ENCODE results near the gene AFG3L2. TPM values are rescaled to one million over a fixed set of nuclear protein-coding genes. Genes with fewer than 3 reads are reported as not detected.

The AFG3L2 gene
- total and polyA plus RNA-seq, 9 of the 15 experiments (the other 6 are each of a cell fraction or from before 2014, with no cell fraction given), result 24.1 to 109 (median 84.0) TPM

DNA sequence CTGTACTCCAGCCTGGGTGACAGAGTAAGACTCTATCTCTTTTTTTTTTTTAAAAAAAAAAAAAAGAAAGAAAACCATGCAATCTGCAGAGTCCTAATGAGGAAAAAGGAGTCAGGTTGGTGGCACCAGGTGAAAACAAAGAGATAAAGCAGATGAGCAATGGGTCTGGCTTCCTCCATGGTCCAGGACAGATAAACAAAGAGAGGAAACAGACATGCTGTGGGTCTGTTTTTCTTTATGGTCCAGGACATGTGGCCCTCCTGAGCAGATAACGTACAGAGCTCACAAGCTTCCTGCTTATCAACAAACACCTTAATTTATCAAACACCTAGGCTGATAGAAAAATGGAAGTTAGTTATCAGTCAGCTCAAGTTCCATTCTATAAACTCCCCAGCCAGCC, 93.4 kb downstream of the AFG3L2 start (continued):
- TF ChIP-seq SMARCA5 (IDR thresholded peaks at IDR 0.05) (no peak), USF1 (CRISPR knock-in tag; IDR thresholded peaks at IDR 0.05) (no peak), BRD9 (IDR thresholded peaks at IDR 0.05; ENCODE audit: low read depth, partially characterized antibody) (no peak), HIVEP1 (CRISPR knock-in tag; IDR thresholded peaks at IDR 0.05) (no peak), ZNF263 (CRISPR knock-in tag; IDR thresholded peaks at IDR 0.05; ENCODE audit: borderline replicate concordance) (no peak), NCOR1 (IDR thresholded peaks at IDR 0.05) (peak; percentile 68; the same call in 1 of the 2 replicates), HINFP (tag; conservative IDR thresholded peaks at IDR 0.05; ENCODE audit: low read depth) (no peak), SUPT5H (IDR thresholded peaks at IDR 0.05) (no peak), DPF2 (IDR thresholded peaks at IDR 0.05) (0 out of 2 replicates have a peak, but pooled peaks have one; percentile 20), HLTF (IDR thresholded peaks at IDR 0.05) (no peak)
- TF ChIP-seq, protein P1, sequence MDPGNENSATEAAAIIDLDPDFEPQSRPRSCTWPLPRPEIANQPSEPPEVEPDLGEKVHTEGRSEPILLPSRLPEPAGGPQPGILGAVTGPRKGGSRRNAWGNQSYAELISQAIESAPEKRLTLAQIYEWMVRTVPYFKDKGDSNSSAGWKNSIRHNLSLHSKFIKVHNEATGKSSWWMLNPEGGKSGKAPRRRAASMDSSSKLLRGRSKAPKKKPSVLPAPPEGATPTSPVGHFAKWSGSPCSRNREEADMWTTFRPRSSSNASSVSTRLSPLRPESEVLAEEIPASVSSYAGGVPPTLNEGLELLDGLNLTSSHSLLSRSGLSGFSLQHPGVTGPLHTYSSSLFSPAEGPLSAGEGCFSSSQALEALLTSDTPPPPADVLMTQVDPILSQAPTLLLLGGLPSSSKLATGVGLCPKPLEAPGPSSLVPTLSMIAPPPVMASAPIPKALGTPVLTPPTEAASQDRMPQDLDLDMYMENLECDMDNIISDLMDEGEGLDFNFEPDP (CRISPR knock-in tag; IDR thresholded peaks at IDR 0.05), result no peak
- TF ChIP-seq, protein P2, sequence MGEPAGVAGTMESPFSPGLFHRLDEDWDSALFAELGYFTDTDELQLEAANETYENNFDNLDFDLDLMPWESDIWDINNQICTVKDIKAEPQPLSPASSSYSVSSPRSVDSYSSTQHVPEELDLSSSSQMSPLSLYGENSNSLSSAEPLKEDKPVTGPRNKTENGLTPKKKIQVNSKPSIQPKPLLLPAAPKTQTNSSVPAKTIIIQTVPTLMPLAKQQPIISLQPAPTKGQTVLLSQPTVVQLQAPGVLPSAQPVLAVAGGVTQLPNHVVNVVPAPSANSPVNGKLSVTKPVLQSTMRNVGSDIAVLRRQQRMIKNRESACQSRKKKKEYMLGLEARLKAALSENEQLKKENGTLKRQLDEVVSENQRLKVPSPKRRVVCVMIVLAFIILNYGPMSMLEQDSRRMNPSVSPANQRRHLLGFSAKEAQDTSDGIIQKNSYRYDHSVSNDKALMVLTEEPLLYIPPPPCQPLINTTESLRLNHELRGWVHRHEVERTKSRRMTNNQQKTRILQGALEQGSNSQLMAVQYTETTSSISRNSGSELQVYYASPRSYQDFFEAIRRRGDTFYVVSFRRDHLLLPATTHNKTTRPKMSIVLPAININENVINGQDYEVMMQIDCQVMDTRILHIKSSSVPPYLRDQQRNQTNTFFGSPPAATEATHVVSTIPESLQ (CRISPR knock-in tag; IDR thresholded peaks at IDR 0.05), result no peak
